Activated T-helper 1 cell treated with Interleukin-2 at 50 U/mL for 16 hours (primary cell): ENCODE measurements around the gene ZNF33A.
"Not testable (repeated sequence)": the region's sequence is repeated elsewhere in the genome, so short reads cannot be mapped to it uniquely, and the experiment has no call there.

Source experiments
- DNase-seq: peaks from one replicate; pipeline ENCODE4 v3.0.0-alpha.2; 2020; ENCODE audit warnings: low read depth

The ZNF33A gene

DNA sequence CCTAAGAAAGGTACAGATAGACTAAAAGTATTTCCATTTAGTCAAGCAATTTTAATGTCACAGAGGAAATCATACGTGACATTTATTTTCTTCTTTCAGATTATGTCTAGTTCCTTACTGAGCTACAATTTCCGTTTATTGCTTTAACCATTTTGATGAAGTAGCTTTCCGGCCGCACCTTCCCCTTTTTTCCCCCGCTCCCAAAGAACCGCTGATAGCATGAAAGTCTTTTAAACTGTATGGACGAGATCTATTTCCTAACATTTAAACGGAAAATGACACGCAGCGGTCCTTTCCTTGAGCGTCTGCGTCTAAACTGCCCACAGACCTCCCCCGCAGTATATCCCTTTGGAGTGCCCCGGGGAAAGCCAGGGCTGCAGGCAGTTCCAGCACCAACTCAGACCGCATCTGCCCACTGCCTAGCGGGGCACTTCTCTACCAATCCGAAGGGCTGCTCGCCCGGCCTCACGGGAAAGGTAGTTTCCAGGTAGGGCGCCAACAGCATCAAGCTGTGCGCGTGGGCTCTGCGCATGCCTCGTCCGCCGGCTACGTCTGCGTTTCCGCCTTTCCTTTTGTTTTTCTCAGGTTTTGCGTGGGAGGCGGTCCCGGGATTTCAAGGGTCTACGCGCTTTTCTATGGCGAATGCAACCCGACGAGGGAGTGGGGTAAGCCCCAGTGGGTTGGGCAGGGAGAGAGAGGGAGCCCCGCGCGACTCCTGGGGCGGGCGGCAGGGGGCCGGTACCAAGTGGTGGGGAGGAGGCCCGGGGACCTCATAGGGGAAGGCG, at the start of gene ZNF33A:
ZNF33A (plus strand) TSS at position 557 of the 785 bp plus-strand sequence. CDS start 1,667 bp downstream, outside the sequence.
- peak; percentile 85 for DNase-seq

DNA sequence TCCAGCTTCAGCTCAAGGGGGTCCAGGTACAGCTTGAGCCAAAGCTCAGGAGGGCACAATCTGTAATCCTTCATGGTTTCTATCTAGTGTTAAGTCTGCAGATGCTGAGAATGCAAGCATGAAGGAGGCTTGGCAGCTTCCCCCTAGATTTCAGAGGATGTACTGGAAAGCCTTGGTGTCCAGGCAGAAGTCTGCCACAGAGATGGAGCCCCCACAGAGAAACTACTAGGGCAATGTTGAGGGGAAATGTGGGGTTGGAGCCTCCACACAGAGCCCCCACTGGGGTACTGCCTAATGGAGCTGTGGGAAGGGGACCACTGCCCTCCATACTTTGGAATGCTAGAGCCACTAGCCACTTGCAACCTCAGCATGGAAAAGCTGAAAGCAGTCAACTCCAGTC, 45.5 kb upstream of the ZNF33A start:
- DNase-seq = no peak

DNA sequence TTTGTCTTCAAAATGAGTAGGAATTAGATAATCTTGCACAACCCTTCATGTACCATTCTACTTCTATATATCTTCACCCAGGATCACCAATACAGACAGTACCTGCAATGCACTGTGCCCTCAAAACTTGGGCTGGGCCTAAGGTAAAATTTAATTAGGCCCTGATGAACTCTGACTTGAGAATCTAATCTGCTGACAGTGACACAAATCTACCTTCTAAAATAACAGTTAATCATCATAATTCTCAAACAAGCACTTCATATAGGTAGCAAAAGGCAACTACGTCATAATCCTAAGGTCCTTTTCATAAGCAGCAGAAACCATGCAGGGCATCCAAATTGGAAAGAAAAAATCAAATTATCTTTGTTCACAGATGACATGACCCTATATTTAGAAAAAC, 38.1 kb upstream of the ZNF33A start:
- no peak for DNase-seq

- no peak for DNase-seq
Measured at GRCh38 chr10:37975401-37975991, 35.0 kb upstream of the ZNF33A start.

- peak; percentile 95 for DNase-seq
Measured at GRCh38 chr10:37976091-37976879, 34.2 kb upstream of the ZNF33A start, which contains the start of gene ZNF25. TSS of gene ZNF25 (minus strand) at chr10:37976647. CDS start at chr10:37971722, 4,925 bp downstream.

GRCh38 chr10:37976880-37977203, 33.6 kb upstream of the ZNF33A start:
- DNase-seq = no peak

DNA sequence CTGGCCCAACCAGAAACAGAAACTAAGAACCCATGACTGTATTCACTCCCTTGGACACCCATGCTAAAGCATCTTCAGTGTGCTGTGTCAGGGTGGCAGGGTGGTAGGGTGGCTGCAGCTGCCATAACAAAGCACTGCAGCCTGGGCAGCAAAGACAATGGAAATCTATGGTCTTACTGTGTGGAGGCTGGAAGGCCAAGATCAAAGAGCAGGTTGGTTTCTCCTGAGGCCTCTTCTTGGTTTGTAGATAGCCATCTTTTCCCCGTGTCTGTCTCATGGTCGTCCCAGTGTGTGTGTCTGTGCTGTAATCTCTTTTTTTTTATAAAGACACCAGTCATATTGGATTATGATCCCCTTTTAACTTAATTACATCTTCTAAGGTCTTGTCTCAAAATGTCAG, 18.8 kb upstream of the ZNF33A start:
- DNase-seq = no peak

DNA sequence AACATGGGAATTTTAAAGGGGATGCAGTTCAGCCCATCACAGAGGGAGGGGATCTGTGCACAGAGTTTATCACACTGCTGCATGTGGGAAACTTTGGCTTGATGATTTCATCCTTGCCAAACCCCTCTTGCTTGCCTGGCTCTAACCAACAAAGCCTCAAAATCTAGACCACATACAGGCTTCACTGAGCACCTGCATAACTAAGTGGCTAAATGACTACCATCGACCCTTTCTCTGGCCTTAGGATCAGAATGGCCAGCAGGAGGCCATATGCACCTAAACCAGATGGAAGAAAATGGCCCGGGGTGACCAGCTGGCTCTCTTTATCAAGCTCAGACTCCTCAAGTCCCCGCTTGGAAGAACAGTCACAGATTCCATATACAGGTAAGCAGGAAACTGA, 18.4 kb upstream of the ZNF33A start:
- DNase-seq = no peak

- not testable (repeated sequence) for DNase-seq
Measured at GRCh38 chr10:37998920-37999319, 11.6 kb upstream of the ZNF33A start.

DNA sequence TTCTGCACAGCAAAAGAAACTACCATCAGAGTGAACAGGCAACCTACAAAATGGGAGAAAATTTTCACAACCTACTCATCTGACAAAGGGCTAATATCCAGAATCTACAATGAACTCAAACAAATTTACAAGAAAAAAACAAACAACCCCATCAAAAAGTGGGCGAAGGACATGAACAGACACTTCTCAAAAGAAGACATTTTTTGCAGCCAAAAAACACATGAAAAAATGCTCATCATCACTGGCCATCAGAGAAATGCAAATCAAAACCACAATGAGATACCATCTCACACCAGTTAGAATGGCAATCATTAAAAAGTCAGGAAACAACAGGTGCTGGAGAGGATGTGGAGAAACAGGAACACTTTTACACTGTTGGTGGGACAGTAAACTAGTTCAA, 10.0 kb upstream of the ZNF33A start:
- DNase-seq = not testable (repeated sequence)

- no peak for DNase-seq
Measured at GRCh38 chr10:38003026-38003425, 7.4 kb upstream of the ZNF33A start.

- DNase-seq = no peak
Measured at GRCh38 chr10:38003588-38003987, 6.9 kb upstream of the ZNF33A start.

- DNase-seq = no peak
Measured at GRCh38 chr10:38007551-38007950, 2.9 kb upstream of the ZNF33A start.

- no peak for DNase-seq
Measured at GRCh38 chr10:38007991-38008390, 2.5 kb upstream of the ZNF33A start.

DNA sequence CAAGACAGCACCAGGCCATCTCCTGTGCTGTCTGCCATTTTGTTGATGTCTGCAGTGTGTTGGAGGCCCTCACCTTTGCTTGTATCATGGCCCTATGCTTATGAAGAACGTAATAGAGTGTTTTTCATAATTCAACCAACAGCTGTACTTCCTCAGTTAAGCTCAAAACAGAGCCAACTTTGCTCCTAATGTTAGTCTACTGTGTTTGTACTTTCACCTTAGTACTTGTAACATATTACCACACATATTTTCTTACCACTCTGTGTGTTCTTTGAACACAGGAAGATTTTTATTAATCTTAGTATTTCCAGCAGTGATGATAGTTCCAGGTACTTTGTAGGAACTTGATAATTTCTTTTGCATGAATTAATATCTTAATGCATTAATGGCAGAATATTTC, 5.9 kb downstream of the ZNF33A start:
- no peak for DNase-seq

DNA sequence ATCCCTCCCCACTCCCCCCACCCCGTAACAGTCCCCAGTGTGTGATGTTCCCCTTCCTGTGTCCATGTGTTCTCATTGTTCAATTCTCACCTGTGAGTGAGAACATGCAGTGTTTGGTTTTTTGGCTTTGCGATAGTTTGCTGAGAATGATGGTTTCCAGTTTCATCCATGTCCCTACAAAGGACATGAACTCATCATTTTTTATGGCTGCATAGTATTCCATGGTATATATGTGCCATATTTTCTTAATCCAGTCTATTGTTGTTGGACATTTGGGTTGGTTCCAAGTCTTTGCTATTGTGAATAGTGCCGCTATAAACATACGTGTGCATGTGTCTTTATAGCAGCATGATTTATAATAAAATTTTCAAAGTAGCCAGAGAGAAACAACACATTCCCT, 8.6 kb downstream of the ZNF33A start:
- not testable (repeated sequence) for DNase-seq

DNA sequence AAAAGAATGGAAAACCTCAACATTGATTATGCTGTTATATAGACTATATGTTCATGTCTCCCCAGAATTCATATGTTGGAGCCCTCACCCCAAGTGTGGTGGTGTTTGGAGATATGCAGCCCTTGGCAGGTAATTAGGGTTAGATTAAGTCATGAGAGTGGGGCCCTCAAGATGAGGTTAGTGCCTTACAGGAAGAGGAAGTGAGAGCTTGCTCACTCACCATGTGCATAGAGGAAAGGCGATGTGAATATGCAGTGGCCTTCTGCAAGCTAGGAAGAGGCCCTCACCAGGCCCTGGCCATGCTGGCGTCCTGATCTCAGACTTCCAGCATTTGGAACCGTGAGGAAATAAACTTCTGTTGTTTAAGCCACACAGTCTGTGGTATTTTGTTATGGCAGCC, 14.8 kb downstream of the ZNF33A start:
- DNase-seq = no peak

DNA sequence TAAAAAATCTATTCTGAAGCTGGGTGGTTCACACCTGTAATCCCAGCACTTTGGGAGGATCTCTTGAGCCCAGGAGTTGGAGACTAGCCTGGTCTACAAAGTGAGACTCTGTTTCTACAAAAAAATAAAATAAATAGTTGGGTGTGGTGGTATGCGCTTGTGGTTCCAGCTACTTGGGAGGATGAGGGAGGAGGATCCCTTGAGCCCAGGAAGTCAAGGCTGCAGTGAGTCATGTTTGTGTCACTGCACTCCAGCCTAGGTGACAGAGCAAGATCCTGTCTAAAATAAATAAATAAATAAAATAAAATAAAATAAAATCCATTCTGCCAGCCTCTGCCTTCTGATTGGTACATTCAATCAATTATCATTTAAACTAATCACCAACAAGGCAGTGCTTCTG, 17.5 kb downstream of the ZNF33A start:
- no peak for DNase-seq

- DNase-seq = no peak
Measured at GRCh38 chr10:38032886-38033285, 22.4 kb downstream of the ZNF33A start.

- no peak for DNase-seq
Measured at GRCh38 chr10:38038107-38038931, 27.8 kb downstream of the ZNF33A start.

DNA sequence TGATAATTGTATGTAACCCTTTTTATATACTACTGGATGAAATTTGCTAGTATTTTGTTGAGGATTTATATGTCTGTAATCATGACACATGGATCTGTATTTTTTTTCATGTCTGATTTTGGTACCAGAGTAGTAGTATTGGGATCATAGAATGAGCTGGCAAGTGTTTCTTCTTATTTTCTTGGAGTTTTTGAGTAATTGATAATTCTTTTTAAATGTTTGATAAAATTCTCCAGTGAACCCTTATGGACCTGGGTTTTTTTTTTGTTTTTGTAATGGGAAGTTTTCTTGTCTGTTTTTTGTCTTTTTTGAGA, 28.4 kb downstream of the ZNF33A start:
- DNase-seq = no peak

DNA sequence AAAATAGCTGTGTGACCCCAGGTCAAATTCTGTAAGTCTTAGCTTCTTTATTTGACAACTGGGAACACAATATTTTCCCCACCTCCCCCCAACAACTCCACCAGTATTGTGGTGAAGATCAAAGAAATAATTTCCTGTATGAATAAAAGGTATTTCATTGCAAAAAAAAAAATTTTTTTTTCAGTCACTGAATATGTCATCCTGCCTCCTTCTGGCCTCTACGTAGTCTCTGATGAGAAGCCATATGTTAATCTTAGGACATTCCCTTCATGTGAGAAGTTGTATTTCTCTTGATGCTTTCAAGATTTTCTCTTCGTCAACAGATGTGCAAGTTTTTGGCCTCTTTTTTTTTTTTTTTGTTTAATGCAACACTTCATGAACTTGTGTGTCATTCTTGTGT, 33.0 kb downstream of the ZNF33A start:
- no peak for DNase-seq
